GM18526 (cell line): ENCODE results near the gene VMAC.

Source experiments
- POLR2A ChIP-seq: IDR thresholded peaks from 3 replicates; pipeline ENCODE4 v1.6.1; 2011; ENCODE audit not compliant: insufficient read length; ENCODE audit errors: extremely low read depth

VMAC gene

DNA sequence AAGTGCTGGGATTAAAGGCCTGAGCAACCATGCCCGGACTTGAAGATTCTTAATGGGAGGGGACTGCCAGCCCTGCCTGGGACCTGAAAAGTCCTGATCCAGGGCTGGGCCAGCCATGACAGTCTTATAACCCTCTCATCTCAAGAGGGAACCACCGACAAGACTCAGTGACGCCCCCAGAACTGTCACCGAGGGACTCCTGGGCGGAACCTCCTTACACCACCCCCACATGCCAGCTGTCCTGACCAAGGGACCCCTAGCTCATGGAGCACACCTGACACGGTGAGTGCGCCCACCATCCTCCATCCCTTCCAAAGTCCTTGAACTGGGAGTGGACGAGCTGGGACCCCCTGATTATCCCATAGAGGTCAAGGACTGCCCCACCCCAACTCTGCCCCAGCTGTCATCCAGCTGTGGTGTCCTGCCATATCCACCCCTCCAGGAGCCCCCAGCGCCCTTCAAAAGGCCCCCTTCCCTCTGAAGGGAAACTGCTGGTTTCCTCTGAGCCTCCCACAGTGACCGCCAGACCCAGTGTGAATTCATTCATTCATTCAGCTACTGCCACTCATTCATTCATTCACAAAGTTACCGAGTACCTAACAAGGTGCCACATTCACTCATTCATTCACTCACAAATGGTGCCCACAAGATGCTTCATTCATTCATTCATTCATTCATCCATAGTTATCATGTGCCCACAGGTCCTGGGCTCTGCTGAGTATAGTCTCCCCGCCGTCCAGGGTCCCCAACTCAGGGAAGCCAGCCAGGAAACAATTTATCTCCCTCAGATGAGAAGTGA lies 4.7 kb upstream of the VMAC start:
- TF ChIP-seq POLR2A = no peak

- TF ChIP-seq POLR2A = no peak
Observed at GRCh38 chr19:5900976-5901375, 3.7 kb upstream of the VMAC start.

- no peak for TF ChIP-seq POLR2A
Observed at GRCh38 chr19:5903056-5903623, 1.5 kb upstream of the VMAC start.

DNA sequence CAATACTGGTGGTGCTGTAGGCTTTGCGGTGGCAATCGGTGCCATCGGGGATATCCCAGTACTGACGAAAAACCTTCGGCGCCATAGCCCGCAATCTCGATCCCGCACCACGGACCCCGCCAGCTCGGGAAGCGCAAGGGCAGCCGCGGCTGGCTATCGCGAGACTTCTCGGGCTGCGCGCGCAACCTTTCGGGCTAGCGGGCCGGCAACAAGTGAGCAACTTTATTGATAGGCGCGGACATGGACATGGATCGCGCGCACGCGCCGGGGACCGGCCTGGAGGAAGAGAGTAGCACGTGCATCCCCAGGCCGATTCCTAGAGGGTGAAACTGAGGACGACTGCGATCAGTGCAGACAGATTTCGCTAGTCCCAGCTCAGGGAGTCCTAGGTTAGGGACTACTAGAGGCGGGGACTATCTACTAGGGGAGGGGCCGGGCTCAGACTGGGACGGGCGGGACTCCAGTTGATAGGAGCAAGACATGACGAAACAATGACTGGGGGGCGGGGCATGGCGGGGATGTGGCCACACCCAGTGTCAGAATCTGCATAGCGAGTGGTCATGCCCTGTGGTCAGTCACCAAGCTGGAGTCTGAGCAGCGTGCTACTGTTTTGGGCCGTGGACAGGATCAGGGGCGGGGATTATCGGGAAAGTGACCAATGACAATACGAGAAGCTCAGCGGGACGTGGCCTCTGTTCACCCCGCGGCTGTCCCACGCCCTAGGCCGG lies 884 bp upstream of the VMAC start, which contains the start of gene NDUFA11:
NDUFA11 (minus strand) TSS at position 167 of the 728 bp plus-strand sequence; CDS start at position 85, 82 bp downstream.
- peak; percentile 92 for TF ChIP-seq POLR2A

GRCh38 chr19:5905114-5905778 lies 574 bp downstream of the VMAC start:
- TF ChIP-seq POLR2A = no peak

- no peak for TF ChIP-seq POLR2A
Observed at GRCh38 chr19:5907241-5907640, 2.6 kb downstream of the VMAC start.

DNA sequence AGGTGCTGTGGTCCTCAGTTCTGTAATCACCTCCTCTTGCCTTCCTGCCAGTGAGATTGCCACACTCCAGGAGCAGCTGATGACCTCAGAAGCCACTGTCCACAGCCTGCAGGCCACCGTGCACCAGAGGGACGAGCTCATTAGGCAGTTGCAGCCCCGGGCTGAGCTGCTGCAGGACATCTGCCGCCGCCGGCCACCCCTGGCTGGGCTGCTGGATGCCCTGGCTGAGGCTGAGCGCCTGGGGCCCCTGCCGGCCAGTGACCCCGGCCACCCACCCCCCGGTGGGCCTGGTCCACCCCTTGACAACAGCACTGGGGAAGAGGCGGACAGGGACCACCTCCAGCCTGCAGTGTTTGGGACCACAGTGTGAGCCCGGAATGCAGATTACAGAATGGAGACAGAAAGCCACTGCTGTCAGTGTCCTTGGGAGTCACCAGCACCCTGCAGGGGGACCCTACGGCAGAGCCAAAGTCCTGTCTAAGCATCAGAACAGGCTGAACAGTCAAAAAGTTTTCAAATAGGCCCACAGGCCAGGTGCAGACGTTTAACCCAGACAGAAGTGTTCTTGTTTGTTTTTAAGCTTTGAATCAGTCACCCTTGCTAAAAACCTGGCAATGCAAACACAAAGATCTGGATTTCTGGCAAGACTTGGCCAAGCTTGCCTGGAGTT lies 4.2 kb downstream of the VMAC start:
- no peak for TF ChIP-seq POLR2A

GRCh38 chr19:5910638-5910907 lies 5.9 kb downstream of the VMAC start:
- TF ChIP-seq POLR2A = no peak

GRCh38 chr19:5911366-5911765 lies 6.7 kb downstream of the VMAC start:
- TF ChIP-seq POLR2A = no peak

DNA sequence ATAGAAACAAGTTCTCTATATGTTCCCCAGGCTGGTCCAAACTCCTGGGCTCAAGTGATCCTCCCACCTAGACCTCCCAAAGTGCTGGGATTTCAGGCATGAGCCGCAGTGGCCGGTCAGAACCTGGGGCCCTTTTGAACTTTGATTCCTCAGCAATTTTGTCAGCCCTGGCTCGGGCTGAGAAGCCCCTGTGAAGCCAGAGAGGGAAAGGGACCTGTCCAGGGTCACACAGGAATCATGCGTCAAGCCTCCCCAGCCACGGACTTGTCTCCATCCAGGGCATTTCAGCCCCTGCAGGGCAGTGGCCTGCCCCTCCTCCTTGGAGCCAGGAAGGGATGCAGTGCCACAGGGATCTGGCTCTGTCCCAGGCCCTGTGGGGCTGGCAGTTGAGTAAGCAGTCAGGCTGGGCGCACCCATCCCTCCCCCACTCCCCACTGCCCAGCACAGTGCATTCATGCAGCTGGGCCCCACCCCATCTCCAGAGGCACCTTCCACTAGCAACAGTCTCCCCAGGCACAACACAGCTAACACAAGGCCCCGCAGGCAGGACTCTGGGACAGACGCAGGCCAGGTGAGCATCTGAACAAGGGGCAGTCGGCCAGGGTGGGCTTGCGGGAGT lies 9.2 kb downstream of the VMAC start, which contains the start of gene CAPS:
CAPS (plus strand) TSS at position 516 of the 619 bp plus-strand sequence. CDS start 153 bp downstream, outside the sequence.
- no peak for TF ChIP-seq POLR2A

- TF ChIP-seq POLR2A = no peak
Observed at GRCh38 chr19:5914358-5914774, 9.7 kb downstream of the VMAC start.

- no peak for TF ChIP-seq POLR2A
Observed at GRCh38 chr19:5914946-5915781, 10.5 kb downstream of the VMAC start.

- TF ChIP-seq POLR2A = no peak
Observed at GRCh38 chr19:5915782-5916165, 11.1 kb downstream of the VMAC start.
